SK-N-SH treated with all-trans-retinoic acid at 6 μM for 48 hours (cell line): Measurements from ENCODE around the gene WDR83.

Experiments
- ARNTL ChIP-seq: fragments of 450-650 bp; formaldehyde crosslinking; IDR thresholded peaks from 2 replicates; pipeline ENCODE4 v1.5.0; 2020; ENCODE audit warnings: low read depth, mild to moderate bottlenecking, moderate library complexity, borderline replicate concordance
- BACH2 ChIP-seq: fragments of 250-450 bp; sonication (Bioruptor Pico); IDR thresholded peaks from 2 replicates; pipeline ENCODE4 v1.9.0; 2021; ENCODE audit warnings: mild to moderate bottlenecking, borderline replicate concordance
- CREB5 ChIP-seq: fragments of 250-450 bp; sonication (Bioruptor Pico); IDR thresholded peaks from 2 replicates; pipeline ENCODE4 v1.5.1; 2020; ENCODE audit warnings: low read depth, mild to moderate bottlenecking, moderate library complexity
- CSDC2 ChIP-seq: fragments of 250-450 bp; sonication (Bioruptor Pico); IDR thresholded peaks from 2 replicates; pipeline ENCODE4 v1.5.0; 2020; ENCODE audit warnings: mild to moderate bottlenecking, moderate library complexity
- CSRNP3 ChIP-seq: fragments of 250-450 bp; sonication (Bioruptor Pico); IDR thresholded peaks from 2 replicates; pipeline ENCODE4 v1.5.1; 2021; ENCODE audit warnings: mild to moderate bottlenecking, moderate library complexity
- OSR1 ChIP-seq: fragments of 250-450 bp; sonication (Bioruptor Pico); IDR thresholded peaks from 2 replicates; pipeline ENCODE4 v1.8.0; 2022; ENCODE audit warnings: moderate library complexity, mild to moderate bottlenecking, inconsistent platforms
- PATZ1 ChIP-seq: fragments of 250-450 bp; sonication (Bioruptor Pico); IDR thresholded peaks from 2 replicates; pipeline ENCODE4 v1.8.0; 2020; ENCODE audit warnings: mild to moderate bottlenecking, moderate library complexity, borderline replicate concordance
- RARB ChIP-seq: fragments of 250-450 bp; sonication (Bioruptor Pico); IDR thresholded peaks from 2 replicates; pipeline ENCODE4 v1.8.0; 2021; ENCODE audit warnings: mild to moderate bottlenecking, moderate library complexity
- TCF4 ChIP-seq: fragments of 250-450 bp; sonication (Bioruptor Pico); IDR thresholded peaks from 2 replicates; pipeline ENCODE4 v1.8.0; 2021; ENCODE audit warnings: mild to moderate bottlenecking, moderate library complexity, borderline replicate concordance
- ZC3H10 ChIP-seq: fragments of 250-450 bp; sonication (Bioruptor Pico); IDR thresholded peaks from 2 replicates; pipeline ENCODE4 v1.5.1; 2021; ENCODE audit warnings: mild to moderate bottlenecking, moderate library complexity
- ZFP3 ChIP-seq: fragments of 250-450 bp; sonication (Bioruptor Pico); IDR thresholded peaks from 2 replicates; pipeline ENCODE4 v1.5.0; 2020; ENCODE audit warnings: mild to moderate bottlenecking, moderate library complexity
- ZFP30 ChIP-seq: fragments of 450-650 bp; formaldehyde crosslinking; IDR thresholded peaks from 2 replicates; pipeline ENCODE4 v1.5.0; 2022; ENCODE audit warnings: mild to moderate bottlenecking, moderate library complexity
- ZNF70 ChIP-seq: fragments of 450-650 bp; formaldehyde crosslinking; IDR thresholded peaks from 2 replicates; pipeline ENCODE4 v1.5.0; 2020; ENCODE audit warnings: mild to moderate bottlenecking, moderate library complexity
- ZNF8 ChIP-seq: fragments of 450-650 bp; formaldehyde crosslinking; IDR thresholded peaks from 2 replicates; pipeline ENCODE4 v1.5.0; 2020; ENCODE audit warnings: mild to moderate bottlenecking, moderate library complexity

- TF ChIP-seq ZFP30 (CRISPR knock-in tag) (no peak), OSR1 (CRISPR knock-in tag) (no peak), ARNTL (no peak), CSRNP3 (CRISPR knock-in tag) (no peak), PATZ1 (no peak), RARB (CRISPR knock-in tag) (no peak), ZNF70 (no peak), CSDC2 (no peak), BACH2 (no peak), ZNF8 (CRISPR knock-in tag) (no peak), ZFP3 (CRISPR knock-in tag) (no peak), ZC3H10 (no peak), CREB5 (no peak), TCF4 (CRISPR knock-in tag) (no peak)
Measured at GRCh38 chr19:12720296-12720695, 53.7 kb downstream of the WDR83 start.
